GM12892 (cell line): ENCODE results near the gene CADPS.

Experiments used
- POLR2A ChIP-seq: IDR thresholded peaks from 2 replicates; pipeline ENCODE4 v1.6.1; 2011; ENCODE audit warnings: low read depth, low read length, control low read depth
- POLR2AphosphoS5 ChIP-seq: IDR thresholded peaks from 2 replicates; pipeline ENCODE4 v1.6.1; 2011; ENCODE audit warnings: low read depth, low read length, control low read depth

DNA sequence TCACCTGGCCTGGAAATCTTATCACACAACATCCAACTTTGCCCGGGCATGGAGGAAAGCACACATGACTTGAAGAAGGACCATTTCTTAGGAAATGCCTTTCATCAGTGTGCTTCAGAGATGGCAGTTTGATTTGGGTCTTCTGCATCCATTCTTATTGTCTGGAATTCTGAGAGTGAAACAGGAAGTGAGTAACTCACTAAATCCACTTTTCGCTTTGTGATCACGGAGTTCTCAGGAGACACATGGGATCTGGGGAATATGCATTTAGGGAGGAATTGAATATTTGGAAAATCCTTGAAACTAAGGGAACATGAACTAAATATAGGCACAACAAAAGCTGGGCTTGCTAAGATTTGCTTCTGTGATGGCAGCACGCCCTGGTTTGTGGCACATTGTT is 289.4 kb downstream of the CADPS start:
- TF ChIP-seq POLR2AphosphoS5 (no peak), POLR2A (no peak)
